22Rv1 (cell line): ENCODE measurements around the gene HAUS7.

ENCODE experiments used
- ZFX ChIP-seq: fragments of 450-650 bp; IDR thresholded peaks from 2 replicates; pipeline ENCODE4 v1.6.1; 2017; ENCODE audit warnings: antibody characterized with exemption, borderline replicate concordance
- TF ChIP-seq, protein P1 (sequence below): fragments of 450-650 bp; IDR thresholded peaks from 2 replicates; pipeline ENCODE4 v1.5.1; 2017; ENCODE audit warnings: mild to moderate bottlenecking

- TF ChIP-seq, protein P1, sequence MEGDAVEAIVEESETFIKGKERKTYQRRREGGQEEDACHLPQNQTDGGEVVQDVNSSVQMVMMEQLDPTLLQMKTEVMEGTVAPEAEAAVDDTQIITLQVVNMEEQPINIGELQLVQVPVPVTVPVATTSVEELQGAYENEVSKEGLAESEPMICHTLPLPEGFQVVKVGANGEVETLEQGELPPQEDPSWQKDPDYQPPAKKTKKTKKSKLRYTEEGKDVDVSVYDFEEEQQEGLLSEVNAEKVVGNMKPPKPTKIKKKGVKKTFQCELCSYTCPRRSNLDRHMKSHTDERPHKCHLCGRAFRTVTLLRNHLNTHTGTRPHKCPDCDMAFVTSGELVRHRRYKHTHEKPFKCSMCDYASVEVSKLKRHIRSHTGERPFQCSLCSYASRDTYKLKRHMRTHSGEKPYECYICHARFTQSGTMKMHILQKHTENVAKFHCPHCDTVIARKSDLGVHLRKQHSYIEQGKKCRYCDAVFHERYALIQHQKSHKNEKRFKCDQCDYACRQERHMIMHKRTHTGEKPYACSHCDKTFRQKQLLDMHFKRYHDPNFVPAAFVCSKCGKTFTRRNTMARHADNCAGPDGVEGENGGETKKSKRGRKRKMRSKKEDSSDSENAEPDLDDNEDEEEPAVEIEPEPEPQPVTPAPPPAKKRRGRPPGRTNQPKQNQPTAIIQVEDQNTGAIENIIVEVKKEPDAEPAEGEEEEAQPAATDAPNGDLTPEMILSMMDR, result no peak
- TF ChIP-seq ZFX, result no peak
Measured at GRCh38 chrX:153494541-153495361, 24.4 kb upstream of the HAUS7 start, which contains the start of gene BGN.
